HG02938 (cell line): ENCODE results near the gene FTCD.
"Not testable (repeated sequence)": the region's sequence is repeated elsewhere in the genome, so short reads cannot be mapped to it uniquely, and the experiment has no call there.

ENCODE experiments used
- ATAC-seq: cut with Tn5 transposase; IDR thresholded peaks from one replicate; pipeline ENCODE4 v1.9.1; 2021; ENCODE audit warnings: mild to moderate bottlenecking, moderate library complexity; ENCODE audit not compliant: unreplicated experiment

The FTCD gene

DNA sequence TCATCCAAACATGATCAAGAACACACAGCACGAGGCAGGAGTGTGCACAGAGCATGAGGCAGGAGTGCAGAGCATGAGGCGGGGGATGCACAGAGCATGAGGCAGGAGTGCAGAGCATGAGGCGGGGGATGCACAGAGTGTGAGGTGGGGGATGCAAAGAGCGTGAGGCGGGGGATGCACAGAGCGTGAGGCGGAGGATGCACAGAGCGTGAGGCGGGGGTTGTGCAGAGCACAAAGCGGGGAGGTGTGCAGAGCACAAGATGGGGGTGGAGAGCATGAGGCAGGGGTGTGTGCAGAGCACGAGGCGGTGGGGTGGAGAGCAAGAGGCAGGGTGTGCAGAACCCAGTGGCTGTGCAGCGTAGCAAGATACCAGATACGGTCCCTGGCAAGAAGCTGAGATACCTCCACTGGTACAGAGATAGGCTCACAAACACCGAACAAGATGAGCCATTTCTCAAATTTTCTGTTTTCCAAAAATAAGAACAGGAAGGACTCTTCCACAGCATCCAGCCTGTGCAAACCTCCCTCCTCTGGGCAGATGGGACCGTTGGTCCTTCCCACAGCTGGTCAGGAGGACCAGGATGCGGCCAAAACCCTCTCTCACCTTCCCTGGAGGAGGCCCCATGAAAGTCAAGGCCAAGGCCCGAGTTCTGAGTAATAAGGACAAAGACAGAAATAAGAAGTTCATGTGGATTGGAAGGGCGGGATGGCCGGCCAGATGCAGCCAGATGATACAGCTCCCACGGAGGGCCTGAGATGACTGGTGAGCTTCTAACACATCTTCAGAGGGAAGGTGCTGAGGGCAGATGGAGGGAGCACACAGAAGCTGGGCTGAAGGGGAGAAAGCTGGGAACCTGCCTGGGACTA lies 16.9 kb upstream of the FTCD start:
- no peak for ATAC-seq

DNA sequence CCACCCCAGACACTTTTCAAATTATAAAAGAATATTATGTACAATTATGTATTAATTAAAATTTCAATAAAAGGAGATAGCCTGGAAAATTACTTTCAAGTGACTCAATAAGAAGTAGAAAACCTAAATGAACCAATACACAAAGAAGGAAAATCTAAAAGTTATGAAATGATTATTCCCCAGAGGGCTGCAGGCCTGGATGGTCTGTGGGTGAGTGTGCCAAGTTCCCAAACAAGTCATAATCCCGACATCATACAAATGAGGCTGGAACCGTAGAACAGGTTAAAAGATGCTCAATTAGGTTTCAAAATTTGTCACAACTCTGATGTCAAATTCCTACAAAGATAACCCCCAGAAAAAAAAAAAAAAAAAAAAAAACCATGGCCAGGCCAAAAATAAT lies 16.2 kb upstream of the FTCD start:
- ATAC-seq: no peak

DNA sequence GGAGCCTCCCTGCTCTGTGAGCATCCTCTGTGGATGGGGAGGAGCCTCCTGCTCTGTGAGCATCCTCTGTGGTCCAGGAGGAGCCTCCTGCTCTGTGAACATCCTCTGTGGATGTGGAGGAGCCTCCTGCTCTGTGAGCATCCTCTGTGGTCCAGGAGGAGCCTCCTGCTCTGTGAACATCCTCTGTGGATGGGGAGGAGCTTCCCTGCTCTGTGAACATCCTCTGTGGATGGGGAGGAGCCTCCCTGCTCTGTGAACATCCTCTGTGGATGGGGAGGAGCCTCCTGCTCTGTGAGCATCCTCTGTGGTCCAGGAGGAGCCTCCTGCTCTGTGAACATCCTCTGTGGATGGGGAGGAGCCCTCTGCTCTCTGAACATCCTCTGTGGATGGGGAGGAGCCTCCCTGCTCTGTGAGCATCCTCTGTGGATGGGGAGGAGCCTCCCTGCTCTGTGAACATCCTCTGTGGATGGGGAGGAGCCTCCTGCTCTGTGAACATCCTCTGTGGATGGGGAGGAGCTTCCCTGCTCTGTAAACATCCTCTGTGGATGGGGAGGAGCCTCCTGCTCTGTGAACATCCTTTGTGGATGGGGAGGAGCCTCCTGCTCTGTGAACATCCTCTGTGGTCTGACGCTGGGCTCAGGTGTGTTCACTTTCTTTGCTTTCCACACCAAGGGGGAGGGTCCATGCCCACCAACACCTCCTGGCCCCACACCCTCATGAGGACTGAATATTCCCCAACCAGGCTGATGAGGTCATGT lies 15.2 kb upstream of the FTCD start:
- ATAC-seq: not testable (repeated sequence)

DNA sequence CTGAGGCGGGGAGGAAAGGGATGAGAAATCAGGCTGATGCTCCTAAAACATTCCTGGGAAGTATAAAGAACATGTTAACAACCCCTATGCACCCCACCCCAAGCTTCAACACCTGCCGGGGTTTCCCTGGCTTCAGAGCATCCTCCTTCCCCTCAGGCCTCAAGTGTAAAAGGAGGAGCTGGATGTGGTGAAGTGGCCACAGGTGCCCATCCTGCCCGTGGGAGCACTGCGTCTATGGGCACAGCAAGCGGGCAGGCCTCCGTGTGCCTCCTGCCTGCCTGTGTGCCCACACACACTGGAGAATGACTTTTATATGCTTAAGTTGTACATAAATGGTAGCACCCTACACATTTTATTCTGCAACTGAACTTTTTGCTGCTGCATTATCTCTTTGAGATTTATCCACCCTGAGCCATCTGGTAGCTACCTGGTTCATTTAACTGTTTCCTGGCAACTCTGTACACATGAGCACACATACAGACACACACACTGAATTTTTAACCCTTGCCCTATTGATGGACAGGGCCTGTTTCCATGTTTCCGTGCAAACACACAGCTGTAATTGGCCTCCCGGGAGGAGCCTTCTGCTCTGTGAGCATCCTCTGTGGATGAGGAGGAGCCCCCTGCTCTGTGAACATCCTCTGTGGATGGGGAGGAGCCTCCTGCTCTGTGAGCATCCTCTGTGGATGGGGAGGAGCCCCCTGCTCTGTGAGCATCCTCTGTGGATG lies 13.4 kb upstream of the FTCD start:
- no peak for ATAC-seq

DNA sequence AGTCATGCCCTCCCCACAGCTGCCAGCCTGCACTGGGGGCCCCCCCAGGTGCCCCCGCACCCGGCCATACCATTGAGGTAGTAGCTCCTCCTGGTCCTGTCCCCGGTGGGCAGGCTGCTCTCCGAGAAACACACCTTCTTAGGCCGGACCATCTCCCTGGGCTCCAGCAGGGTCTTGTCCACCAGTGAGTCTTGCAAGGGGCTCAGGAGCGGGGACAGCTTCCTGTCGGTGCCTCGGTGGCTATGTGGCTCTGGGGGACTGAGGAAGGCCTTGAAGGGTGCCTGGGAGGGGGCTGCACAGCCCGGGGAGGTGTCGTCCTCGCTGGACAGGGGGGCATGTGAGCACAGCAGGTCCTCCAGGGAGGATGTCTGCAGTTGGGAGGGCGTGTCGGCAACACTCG lies 12.9 kb upstream of the FTCD start:
- ATAC-seq: no peak

DNA sequence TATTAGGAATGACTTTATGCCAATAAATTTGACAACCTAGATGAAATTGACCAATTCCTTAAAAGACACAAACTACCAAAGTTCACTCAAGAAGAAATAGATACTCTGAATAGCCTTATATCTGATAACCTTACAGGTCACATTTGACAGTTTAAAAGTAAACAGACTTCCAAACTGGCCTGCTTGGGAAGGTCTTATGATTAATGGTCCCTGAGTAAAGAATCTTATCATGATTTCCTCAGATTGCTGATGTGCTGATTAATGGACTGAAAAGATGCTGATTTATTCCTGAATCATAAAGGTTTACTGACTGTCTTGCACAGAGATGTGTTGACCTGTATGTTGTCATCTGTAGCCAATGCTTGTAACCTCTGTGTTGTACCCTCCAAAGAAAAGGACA lies 9.7 kb upstream of the FTCD start:
- ATAC-seq: no peak

DNA sequence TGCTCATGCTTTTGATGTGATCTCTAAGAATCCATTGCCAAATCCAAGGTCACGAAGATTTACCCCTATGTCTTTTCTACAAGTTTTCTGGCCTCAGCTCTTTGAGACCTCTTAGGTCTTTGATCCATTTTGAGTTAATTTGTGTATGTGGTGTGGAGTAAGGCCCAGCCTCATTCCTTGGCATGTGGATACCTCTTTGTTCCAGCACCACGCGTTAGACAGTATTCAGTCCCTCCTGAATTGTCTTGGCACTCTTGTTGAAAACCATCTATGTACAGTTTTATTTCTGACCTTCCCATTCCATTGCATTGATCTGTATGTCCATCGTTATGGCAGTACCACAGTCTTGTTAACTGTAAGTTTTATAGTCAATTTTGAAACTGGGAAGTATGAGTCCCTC lies 8.0 kb upstream of the FTCD start:
- ATAC-seq: no peak

DNA sequence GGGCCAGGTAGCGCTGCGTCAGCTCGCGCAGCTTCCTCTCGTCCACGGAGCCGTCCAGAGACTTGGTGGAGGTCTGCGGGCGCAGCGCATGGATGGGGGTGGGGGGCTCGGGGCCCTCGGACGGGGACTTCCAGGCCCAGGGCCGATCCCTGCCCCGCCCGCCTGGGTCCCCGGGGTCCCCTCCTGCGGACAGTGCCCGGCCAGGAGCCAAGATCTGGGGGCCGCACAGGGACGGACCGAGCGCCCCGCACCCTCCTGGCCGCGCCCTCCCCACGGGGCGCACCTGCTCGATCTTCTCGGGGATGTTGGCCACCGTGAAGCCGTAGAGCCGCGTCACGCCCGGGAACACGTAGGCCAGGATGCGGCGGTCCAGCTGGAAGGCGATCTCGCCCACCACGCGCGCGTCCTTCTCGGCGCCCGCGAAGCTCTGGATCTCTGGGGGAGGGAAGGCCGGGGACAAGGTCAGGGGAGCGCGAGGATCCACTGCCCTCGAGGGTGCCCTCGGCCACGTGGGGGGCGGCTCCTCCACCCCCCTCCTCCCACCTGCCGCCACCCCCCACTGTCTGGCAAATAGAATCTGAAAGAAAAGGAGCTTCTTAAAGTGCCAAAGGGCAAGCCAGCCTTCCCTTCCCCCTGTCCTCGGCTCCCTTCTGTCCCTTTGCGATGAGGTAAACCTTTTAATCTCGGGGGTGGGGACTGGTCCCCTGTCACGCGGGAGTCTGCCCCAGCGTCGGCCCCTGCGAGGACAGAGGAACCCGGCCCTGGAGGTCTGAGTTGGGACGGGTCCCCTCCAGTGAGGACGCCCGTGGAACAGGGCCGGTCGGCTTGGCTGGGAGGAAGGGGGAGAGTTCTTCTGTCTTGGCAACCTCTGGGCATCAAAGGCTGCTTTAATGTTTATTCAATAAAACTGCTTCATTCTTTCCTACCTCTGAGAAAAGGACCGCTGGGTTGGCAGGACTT lies 6.5 kb upstream of the FTCD start:
- ATAC-seq: no peak

DNA sequence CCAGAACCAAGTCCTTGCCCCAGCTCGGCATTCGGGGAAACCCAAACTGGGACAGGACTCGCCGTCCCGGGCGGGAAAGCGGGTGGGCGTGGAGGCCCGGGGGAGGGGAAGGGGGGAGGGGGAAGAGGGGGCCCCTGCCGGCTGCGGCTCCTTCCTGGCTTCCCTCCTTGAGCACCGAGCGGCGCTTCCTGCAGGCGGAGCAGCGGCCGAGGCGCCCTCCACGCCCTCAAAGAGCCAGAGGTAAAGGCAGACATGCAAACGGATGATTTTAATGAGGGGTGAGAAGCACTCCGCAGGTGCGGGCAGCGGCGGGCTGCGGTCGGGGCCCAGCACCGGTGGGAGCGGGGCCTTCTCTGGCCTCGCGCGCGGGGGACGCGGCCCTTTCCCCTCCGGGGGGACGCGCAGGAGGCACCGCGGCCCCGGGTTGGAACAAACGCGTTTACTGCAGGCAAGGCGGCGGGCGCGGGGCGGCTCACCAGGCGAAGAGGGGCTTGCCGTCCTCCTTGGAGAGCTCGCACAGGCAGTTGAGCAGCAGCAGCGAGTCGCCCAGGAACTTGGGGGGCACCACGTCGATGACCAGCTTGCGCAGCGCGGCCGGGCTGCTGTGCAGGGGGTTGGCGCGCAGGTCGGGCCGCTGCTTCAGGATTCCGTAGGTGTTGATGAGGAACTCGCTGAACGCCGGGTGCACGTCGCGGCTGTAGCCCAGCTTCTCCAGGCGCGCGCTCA lies 5.7 kb upstream of the FTCD start:
- no peak for ATAC-seq

DNA sequence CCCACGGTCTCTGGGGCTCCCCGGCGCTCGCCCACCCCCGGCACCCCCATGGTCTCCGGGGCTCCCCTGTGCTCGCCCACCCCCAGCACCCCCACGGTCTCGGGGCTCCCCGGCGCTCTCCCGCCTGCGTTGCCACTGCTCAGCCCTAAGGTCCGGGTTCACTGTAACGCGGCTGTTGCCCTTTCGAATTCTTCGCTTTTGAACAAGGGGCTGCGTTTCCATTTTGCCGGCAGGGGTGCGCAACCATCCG lies 5.2 kb upstream of the FTCD start:
- ATAC-seq: no peak

DNA sequence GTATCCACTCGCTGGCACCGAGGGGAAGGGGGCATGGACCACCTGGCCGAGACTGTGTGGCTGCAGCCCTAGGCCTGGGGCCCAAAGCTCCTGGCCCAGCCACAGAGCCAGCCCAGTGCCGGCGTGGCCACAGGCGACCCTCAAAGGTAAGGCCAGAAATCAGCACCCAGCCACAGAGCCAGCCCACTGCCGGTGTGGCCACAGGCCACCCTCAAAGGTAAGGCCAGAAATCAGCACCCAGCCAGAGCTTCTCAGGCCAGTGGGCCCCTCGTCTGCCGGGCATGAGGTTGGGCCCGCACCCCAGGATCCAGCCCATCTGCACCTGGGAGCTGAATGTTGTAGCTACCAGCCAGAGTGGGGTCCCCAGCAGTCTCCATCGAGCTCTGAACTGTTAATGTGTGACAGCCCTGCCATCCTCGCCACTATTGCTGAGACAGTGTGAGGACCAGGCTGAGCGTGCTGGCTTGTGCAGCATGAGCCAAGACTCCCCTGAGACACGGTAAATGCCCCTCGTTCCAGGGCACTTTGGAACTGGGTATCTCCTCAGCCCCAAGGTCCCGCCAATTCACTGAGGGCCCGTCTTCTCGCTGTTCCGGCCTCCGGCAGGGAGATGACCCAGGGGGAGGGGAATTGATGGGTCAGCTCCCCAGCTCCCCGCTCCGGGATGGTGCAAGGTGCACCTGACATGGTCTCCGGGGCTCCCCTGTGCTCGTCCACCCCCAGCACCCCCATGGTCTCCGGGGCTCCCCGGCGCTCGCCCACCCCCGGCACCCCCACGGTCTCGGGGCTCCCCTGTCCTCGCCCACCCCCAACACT lies 4.7 kb upstream of the FTCD start:
- ATAC-seq: no peak

DNA sequence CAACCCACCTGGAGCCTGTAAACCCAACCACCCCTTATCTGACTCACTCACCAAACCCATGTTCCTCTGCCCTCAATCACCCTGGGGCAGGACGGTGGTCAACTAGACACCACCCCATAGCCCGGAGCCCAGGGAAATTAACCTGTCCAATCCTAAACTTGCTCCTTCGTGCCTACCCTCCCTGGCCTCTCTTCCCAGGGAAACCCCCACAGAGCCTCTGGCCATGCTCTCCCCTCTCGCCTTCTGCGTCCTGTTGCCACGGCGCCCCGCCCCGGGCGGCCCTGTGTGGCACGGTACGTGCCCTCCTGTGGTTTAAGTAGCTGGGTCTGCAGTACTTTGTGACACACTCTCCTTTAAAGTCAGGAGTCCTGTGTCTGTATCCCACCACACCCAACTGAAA lies 4.0 kb upstream of the FTCD start:
- ATAC-seq: no peak

DNA sequence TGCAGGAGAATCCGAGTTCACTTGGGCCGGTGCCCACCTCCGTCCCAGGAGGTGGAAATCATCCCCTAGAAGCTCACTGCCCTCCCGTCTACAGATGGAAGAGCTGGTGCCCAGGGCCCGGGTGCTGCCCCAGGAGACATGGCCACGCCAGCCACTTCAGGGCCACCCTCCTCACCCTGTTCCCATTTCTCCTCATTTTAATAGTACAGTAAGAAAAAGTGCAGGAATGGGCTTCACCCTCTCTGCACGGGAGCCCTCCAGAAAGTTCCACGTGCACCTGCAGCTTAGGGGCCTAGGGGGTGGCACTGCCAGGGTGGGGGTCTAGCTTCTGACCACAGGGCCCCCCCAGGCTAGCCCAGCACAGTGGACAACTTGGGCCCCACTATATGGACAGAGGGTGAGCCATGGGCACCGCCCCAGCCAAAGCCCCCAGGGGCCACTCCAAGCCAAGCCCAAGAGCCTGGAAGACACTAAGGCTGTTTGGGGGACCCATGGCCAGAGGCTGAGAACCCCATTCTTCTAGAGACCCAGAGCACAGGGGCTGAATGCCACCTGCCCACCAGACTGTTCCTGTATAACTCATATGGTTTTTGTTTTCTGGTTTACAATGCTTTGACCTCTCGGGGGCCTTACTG lies 3.4 kb upstream of the FTCD start:
- ATAC-seq: no peak

DNA sequence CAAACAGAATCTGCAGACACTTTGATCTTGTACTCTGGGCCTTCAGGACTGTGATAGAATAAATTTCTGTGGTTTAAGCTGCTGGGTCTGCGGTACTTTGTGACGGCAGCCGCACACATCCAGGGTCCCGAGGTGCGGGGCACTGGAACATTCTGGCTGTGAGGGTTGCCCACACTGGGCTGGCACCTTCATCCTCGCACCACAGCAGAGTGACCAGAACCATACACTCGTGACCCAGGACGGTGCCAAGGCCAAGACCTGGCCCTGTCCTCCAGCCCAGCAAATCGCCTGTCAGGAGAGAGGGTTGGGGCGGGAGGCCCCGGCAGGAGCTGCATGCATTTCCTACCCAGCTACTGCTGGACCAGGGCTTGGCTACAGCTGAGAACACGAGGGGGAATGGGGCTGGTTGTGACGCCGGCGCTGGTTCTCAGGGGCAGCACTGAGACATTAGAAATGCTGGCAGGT lies 2.6 kb upstream of the FTCD start:
- no peak for ATAC-seq

DNA sequence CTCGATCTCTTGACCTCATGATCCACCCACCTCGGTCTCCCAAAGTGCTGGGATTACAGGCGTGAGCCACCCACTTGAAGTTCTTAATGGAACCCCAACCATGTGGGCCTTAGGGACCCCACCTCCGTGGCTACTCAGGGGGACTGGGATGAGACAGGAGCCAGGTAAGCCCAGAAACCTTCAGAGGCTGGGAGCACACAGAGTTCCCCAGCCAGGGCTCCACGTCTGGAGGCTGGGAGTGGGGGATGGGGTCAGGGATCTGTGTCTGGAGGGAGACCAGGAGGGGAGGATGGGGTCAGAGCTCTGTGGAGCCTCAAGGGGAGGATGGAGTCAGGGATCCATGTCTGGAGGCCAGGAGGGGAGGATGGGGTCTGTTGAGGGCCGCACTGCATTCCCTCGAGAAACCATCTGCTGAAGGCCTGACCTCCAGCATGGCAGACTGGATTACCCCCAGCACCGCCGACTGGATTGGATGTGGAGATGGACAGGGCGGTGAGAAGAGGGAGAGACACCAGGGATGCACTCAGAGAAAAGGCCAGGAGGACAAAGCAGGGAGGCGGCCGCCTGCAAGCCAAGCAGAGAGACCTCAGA lies 2.1 kb upstream of the FTCD start:
- ATAC-seq: no peak

DNA sequence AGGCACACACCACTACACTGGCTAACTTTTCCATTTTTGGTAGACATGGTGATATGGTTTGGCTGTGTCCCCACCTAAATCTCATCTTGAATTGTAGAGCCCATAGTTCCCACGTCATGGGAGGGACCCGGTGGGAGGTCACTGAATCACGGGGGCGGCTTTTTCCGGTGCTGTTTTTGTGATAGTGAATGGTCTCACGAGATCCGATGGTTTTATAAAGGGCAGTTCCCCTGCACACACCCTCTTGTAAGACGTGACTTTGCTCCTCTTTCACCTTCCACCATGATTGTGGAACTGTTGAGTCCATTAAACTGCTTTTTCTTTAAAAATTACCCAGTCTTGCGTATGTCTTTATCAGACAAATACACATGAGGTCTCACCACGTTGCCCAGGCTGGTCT lies 1.3 kb upstream of the FTCD start:
- no peak for ATAC-seq

DNA sequence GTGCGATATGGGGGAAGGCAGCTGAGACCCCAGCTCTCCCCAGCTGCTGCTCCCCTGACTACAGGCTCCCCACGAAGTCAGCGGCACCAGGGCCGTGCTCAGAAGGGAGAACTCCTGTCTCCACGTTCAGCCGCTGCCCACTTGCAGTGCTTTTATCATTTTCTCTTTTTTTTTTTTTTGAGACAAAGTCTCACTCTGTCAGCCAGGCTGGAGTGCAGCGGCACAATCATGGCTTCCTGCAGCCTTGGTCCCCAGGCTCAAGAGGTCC lies 933 bp upstream of the FTCD start:
- ATAC-seq: no peak

DNA sequence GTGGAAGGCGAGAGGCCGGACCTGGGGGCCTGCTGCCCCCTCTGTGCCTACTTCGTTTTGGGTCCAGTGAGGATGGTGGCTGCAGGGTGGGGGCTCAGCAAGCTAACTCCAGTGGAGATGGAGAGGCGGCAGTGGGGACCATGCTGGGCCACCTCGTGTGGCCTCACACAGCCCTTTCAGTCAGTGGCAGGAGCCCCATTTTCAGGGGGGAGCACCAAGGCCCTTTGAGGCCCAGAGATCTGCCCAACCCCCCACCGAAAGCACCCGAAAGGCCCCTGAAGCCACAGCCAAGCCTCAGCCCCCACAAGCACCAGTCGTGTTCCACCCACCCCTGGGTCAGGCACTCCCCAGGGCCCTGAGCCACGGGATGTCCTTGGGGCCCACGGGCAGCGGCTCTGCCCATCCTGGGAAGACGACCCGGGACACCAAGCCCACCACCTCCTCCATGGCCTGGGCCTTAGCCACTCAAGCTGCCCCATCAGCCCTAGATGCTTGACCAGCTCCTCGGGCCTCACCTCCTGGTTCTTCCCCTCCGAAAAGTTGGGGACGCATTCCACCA lies 345 bp downstream of the FTCD start:
- no peak for ATAC-seq
